Stimulated activated CD4-positive, alpha-beta T cell treated with anti-CD3 and anti-CD28 coated beads, Interleukin-1b, Interleukin-23, amount 100 ng/mL, for 1 hour (primary cell): ENCODE measurements around the gene RHOT2.

Experiments used
- DNase-seq, 2 donors: peaks; one replicate each; pipeline ENCODE4 v3.0.0-alpha.2; 2020; ENCODE audit warnings: low read depth in 2 of 2

The RHOT2 gene

GRCh38 chr16:667780-668518, at the start of gene RHOT2:
Gene RHOT2, plus strand, starts transcription at chr16:668132. Its CDS starts 68 bp downstream, at chr16:668200.
- DNase-seq, result peak; percentile 80 to 88

DNA sequence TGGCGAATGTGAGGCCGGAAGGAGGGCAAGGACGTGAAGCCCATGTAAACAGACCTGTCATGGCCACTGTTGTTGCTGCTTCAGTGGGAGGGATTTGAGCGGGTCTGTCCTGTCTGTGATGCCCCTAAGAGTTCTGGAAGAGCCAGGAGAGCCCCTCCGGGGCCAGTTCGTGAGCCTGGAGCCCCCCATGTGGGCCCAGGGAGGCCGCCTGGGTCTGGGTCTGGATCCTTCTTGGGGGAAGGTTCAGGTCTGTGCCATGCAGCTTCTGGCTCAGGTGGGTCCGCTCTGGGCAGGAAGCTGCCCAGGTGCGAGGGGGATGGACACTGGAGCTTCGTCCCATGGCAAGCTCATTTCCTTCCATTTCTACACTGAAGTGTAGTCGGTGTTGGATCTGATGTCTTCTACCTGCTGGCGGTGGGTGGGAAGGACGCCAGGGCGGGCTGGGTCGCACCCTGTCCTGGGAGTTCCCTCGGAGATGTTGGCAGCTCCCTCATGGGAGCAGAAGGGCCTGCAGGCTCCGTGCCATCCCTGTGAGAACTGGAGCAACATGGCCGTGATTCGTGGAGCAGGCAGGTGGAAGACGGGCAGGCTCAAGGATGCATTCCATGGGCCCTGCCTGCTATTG, 48.3 kb upstream of the RHOT2 start:
- DNase-seq, result no peak

DNA sequence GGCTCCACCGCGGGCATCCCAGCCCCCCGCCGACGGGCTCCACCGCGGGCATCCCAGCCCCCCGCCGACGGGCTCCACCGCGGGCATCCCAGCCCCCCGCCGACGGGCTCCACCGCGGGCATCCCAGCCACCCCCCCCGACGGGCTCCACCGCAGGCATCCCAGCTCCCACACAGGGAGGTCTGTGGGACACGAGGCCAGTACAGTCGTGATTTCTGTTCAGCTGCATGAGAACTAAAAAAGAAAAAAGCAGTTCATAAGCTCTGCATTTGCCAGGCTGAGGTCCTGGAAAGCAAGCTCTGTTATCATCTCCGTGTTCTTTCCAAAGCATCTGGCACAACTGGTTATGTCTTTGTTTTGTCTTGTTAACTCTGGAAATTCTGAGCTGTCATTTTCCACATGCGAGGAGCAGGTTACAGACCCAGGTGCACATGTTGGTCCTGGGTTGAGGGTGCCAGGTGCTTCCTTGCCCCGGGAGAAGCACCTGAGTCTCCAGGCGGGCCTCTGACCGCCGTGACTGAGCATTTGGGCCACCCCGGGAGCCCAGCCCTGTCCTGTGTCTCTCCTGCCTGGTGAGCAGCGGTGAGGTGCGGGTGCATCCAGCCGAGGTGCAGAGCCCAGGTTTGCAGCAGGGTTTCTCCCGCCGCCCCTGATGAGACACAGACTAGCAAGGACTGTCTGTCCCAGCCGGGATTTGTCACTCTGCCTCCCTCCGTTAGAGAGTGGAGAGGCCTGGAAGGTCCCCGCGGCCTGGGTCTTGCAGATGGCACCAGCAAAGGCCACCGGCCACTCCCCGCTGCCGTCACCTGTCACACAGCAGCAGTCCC, 47.0 kb upstream of the RHOT2 start:
- DNase-seq, result no peak

- DNase-seq, result no peak
These were observed 46.3 kb upstream of the RHOT2 start for GRCh38 chr16:621526-622105.

DNA sequence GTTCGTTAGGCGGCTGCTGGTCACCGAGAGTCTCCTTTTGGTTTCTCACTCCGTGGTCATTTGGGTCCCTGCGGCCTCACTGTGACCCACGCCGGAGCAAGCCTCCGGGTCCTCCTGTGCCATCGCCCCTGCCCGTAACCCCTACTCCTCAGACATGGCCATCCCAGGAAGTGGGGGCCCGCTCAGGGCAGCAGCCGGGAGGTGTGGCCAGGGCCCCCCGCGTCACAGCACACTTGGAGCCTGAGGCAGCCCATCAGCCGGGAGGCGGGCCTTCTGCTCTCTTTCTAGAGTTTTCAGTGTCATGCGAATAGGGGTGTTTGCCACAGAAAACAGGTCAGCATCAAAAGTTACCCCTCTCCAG, 45.0 kb upstream of the RHOT2 start:
- no peak for DNase-seq

- DNase-seq, result no peak
These were observed 43.3 kb upstream of the RHOT2 start for GRCh38 chr16:624526-625070.

GRCh38 chr16:625117-625976, 42.6 kb upstream of the RHOT2 start:
- no peak for DNase-seq

GRCh38 chr16:625977-626765, 41.8 kb upstream of the RHOT2 start:
- DNase-seq, result no peak

GRCh38 chr16:626787-627453, 41.0 kb upstream of the RHOT2 start:
- no peak for DNase-seq

DNA sequence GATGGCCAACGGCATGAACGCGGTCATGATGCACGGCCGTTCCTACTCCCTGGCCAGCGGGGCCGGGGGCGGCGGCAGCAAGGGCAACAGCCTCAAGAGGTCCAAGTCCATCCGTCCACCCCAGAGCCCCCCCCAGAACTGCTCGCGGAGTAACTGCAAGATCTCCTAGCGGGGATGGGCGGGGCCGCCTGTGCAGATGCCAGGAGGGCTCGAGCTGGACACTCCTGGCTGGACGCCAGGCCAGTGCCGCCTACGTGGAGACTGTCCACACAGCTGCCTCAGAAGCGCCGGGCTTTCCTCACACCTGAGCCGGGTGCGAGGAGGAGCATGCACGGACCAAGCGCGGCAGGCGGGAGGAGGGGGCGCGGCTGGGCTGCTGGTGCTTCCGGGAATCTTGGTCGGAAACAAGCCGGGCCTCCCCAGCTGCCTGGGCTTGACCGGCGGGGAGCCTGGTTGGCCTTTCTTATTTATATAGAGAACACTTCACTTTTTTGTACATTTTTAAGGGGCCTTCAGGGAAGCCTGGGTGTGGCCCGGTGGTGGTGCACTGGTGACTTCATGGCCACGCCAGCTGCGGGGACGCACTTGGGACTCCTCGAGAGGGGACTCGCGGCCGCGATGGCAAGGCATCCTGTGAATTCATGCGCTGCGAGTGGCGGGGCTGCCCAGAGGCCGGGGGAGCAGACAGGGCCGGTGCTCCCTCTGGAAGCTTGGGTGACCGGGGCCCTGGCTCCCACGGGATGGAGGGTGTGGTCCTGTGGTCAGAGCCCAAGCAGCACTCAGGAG, 40.3 kb upstream of the RHOT2 start:
- no peak for DNase-seq

DNA sequence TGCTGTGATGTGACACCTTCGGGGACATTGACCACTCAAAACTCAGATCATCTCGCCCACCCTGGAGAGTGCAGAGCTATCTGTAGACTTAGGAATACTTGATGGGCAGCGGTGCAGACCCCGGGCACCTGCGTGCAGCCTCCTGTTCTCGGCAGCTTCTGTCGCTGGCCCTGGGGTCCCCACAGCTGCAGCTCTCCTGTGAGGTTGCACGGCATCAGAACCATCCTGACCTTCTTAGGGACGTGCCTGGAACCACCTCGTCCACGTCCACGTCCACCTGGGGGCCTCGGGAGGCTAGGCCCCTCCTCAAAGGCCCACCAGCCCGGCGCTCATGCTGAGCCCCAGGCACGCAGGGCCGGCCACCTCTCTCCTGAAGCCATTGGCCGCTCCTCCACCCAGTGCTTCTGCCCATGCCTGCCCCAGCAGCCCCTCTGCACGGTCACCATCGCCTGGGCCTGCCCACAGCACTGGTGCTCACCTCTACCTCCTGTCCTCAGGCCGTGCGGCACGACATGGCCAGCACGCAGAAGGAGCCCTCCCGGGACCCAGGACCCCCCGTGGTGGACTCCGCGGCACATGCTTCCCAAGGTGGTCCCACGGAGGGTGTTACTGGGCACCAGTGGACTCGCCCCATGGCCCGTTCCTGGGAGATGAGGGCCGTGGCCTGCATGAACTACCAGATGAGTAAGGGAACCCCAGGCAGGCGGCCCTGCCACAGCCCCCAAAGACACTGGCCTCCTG, 39.4 kb upstream of the RHOT2 start:
- DNase-seq, result no peak

GRCh38 chr16:629185-629832, 38.6 kb upstream of the RHOT2 start:
- DNase-seq, result no peak

DNA sequence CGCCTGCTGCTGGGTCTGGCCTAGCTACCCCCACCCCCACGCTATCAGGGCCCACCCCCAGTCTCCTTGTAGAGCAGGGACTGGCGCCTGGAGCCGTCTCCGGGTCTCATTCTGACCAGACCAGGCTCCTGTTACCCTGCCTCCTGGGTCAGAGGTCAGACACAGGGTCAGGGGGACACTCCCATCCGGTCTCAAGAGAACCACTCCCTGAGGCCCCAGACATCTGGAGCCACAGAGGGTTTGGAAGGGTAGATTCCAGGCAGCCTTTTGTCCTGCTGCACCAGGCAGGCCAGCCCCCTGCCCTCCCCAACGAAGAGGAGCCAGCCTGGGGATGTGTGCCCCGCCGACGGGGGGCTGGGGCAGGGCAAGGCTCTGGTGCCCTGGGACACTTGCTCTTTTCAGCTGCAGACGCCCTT, 38.1 kb upstream of the RHOT2 start:
- DNase-seq, result no peak

DNA sequence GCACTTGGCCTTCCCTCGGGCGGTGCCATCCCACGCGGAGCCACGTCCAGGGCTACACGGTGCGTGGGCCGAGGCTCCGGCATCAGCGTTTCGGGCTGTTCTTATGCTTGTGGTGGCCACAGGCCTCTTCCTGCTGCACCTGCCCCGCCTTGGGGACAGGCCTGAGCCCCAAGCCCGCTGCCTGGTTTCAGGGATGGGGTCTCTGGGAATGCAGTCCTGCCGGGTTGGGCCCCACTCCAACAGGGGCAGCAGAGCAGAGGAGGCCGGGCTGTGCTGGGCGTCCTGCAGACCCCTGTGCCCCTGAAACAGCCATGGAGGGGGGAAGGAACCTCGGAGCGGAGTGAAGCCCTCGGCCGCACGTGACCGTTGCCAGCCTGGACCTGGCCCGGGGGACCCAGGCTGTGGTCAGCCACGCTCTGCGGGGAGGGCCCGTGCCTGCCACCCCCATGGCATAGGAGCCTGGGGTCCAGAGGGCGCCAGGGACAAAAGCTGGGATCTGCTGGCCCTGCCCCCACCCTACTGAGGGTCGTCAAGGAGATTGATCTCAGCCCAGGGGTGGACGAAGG, 37.6 kb upstream of the RHOT2 start:
- DNase-seq, result no peak

- no peak for DNase-seq
These were observed 37.0 kb upstream of the RHOT2 start, which contains the start of gene WFIKKN1 for GRCh38 chr16:630815-631405. Gene WFIKKN1, plus strand, starts transcription at chr16:630985. Its CDS starts 269 bp downstream, at chr16:631254.

DNA sequence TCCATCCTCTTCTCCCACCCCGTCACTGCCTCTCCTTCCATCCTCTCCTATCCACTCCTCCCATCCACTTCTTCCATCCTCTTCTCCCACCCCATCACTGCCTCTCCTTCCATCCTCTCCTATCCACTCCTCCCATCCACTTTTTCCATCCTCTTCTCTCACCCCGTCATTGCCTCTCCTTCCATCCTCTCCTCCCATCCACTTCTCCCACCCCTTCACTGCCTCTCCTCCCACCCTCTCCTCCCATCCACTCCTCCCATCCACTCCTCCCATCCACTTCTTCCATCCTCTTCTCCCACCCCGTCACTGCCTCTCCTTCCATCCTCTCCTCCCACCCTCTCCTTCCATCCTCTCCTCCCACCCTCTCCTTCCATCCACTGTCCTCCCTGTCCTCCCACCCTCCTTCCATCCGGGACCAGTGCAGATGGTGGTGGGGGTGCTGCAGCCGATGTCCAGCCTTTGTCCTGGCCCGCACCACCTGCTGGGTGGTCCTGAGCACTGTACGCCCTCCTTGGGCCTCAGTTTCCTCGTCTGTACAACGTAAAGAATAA, 36.0 kb upstream of the RHOT2 start:
- DNase-seq, result no peak
